Calu3 (cell line): ENCODE results near the gene SPG7. TPM values are rescaled to one million over a fixed set of nuclear protein-coding genes. Genes with fewer than 3 reads are reported as not detected.

ENCODE experiments used
- BruUV-seq: library from RNA; stranded (reverse); fragments of 400-500 nt; replicated peaks from 2 replicates; lab custom pipeline; 2021; lab: Mats Ljungman, UMichigan
- CTCF ChIA-PET: fragments of 300-600 bp; sonication (Branson Sonifier 250); formaldehyde crosslinking; loops from one replicate; lab custom pipeline; 2022; ENCODE audit warnings: antibody characterized with exemption; lab: Charles Lee
- DNase-seq: peaks from one replicate; pipeline ENCODE4 v3.0.0; 2022
- H3K27ac Mint-ChIP-seq: one replicate; pipeline ENCODE4 v1.8.0; 2022; ENCODE audit warnings: mixed read lengths; ENCODE audit not compliant: unreplicated experiment
- H3K27me3 Mint-ChIP-seq: one replicate; pipeline ENCODE4 v1.8.0; 2022; ENCODE audit warnings: mixed read lengths; ENCODE audit not compliant: unreplicated experiment
- H3K36me3 Mint-ChIP-seq: one replicate; pipeline ENCODE4 v1.8.0; 2022; ENCODE audit warnings: mild to moderate bottlenecking, moderate library complexity, mixed read lengths; ENCODE audit not compliant: insufficient read depth, unreplicated experiment
- H3K4me1 Mint-ChIP-seq: one replicate; pipeline ENCODE4 v1.8.0; 2022; ENCODE audit warnings: mild to moderate bottlenecking, low read depth, mixed read lengths; ENCODE audit not compliant: unreplicated experiment
- H3K4me3 Mint-ChIP-seq: one replicate; pipeline ENCODE4 v1.8.0; 2022; ENCODE audit warnings: mild to moderate bottlenecking, low read depth, moderate library complexity, mixed read lengths; ENCODE audit not compliant: unreplicated experiment
- H3K9me3 Mint-ChIP-seq: one replicate; pipeline ENCODE4 v1.8.0; 2022; ENCODE audit warnings: low read depth, mixed read lengths; ENCODE audit not compliant: unreplicated experiment
- intact Hi-C: fragments of 100-400 bp; cut with micrococcal nuclease; formaldehyde crosslinking; loops from one replicate; pipeline ENCODE4 v1.10.0; 2022; ENCODE audit not compliant: unreplicated experiment
- total RNA-seq: library from RNA; stranded (reverse); gene quantifications from 2 replicates; pipeline ENCODE4 v1.2.3, GENCODE V29; 2022
- TF ChIP-seq, protein P1 (sequence below): fragments of 200-600 bp; IDR thresholded peaks from one replicate; pipeline ENCODE4 v1.8.0; 2022; ENCODE audit warnings: antibody characterized with exemption; ENCODE audit not compliant: unreplicated experiment

SPG7 gene
- total RNA-seq, 1 experiment from 2014 or later, result 174 TPM

DNA sequence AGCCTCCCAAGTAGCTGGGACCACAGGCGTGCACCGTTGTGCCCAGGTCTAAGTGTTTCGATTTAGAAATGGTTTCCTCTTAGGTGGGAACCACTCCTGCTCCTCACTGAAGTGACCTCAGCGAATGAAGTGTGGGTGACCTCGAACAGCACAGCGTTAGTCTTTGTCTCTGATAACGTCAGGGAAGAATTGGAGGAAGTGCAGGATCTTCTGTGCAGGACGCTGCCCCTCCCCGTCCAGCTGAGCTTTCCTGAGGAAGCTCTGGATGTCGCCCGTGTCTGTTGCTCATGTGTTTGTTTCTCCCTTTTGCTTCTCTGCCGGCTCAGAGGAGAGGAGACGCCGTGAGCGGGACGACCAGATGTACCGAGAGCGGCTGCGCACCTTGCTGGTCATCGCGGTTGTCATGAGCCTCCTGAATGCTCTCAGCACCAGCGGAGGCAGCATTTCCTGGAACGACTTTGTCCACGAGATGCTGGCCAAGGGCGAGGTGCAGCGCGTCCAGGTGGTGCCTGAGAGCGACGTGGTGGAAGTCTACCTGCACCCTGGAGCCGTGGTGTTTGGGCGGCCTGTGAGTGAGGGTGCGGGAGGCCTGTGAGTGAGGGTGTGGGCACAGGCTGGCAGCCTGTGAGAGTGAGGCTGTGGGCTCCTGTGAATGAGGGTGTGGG lies 15.6 kb downstream of the SPG7 start:
- no peak for DNase-seq
- H3K27ac Mint-ChIP-seq, result no peak overlapping the region
- no peaks in the 10 kb centered on the region for H3K4me1 Mint-ChIP-seq
- CTCF ChIA-PET, result no interaction called here
- no peak overlapping the region for H3K4me3 Mint-ChIP-seq
- no peaks in the 10 kb centered on the region for H3K9me3 Mint-ChIP-seq
- peaks cover 69% of the 10 kb centered on the region for H3K36me3 Mint-ChIP-seq
- TF ChIP-seq, protein P1, sequence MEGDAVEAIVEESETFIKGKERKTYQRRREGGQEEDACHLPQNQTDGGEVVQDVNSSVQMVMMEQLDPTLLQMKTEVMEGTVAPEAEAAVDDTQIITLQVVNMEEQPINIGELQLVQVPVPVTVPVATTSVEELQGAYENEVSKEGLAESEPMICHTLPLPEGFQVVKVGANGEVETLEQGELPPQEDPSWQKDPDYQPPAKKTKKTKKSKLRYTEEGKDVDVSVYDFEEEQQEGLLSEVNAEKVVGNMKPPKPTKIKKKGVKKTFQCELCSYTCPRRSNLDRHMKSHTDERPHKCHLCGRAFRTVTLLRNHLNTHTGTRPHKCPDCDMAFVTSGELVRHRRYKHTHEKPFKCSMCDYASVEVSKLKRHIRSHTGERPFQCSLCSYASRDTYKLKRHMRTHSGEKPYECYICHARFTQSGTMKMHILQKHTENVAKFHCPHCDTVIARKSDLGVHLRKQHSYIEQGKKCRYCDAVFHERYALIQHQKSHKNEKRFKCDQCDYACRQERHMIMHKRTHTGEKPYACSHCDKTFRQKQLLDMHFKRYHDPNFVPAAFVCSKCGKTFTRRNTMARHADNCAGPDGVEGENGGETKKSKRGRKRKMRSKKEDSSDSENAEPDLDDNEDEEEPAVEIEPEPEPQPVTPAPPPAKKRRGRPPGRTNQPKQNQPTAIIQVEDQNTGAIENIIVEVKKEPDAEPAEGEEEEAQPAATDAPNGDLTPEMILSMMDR, result no peak
- H3K27me3 Mint-ChIP-seq, result no peaks in the 10 kb centered on the region
- no TSS peak for BruUV-seq
- intact Hi-C loops, result no loop called here

DNA sequence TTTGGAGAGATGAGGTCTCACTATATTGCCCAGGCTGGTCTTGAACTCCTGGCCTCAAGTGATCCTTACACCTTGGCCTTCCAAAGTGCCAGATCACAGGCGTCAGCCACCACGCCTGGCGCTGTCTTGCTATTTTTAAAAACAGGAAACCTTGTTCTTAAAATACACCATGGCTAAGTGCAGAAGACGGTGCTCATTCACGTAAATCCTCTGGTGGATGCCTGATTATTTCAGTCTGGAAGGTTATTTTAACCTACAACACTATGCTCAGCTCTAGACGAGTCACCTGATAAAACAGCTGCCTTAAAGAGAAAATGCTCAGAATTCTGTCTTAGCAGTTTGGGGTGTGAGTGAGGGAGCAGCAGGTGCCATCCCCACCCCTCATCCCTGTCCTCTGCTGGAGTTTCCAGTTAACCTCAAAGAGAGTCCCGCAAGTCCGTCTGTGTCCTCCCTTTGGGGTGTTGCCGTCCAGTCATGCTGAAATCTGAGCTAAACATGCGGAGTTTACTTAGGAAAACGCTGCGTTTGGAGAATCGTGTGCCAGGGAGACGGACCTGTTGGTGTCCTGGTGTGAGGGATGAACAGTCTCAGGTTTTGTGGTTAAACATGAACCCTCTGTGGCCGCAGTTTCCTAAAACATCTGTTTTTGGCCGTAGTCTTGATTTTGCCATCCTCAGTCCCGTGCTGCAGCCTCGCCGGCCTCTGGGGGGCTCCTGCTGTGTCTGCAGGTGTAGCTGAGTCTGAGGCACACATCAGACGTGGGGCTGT lies 17.1 kb downstream of the SPG7 start:
- Mint-ChIP-seq H3K27ac (no peak overlapping the region), H3K4me1 (no peaks in the 10 kb centered on the region), H3K9me3 (no peaks in the 10 kb centered on the region), H3K36me3 (peaks cover 69% of the 10 kb centered on the region), H3K27me3 (no peaks in the 10 kb centered on the region), H3K4me3 (no peak overlapping the region)
- intact Hi-C loops, result no loop called here
- CTCF ChIA-PET, result interaction anchor here (0.6 to 1.9 kb wide), 2 partner anchors 17 to 90 kb away, joined by 3 to 5 read pairs; partner anchors contain the start of gene SPG7
- no TSS peak for BruUV-seq
- TF ChIP-seq, protein P1, result no peak
- DNase-seq, result no peak

DNA sequence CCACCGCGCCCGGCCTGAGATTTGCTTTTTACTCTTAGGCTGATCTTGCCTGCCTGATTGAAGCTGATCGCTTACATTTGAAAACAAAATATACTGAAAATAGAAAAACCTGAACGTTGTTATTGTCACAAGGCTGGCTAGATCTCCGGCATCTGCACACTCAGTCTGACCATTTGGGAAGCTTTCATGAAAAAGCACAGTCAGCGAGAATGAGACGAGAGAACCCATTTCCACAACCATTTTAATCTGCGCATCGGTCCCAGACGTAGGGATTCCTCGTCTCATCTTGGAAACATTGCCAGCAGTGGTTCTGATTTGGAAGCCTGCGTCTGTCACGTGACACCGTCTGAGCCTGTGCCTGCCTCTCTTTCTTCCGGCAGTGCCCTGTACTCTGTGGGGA lies 20.9 kb downstream of the SPG7 start:
- Mint-ChIP-seq H3K4me3 (no peak overlapping the region), H3K27ac (no peak overlapping the region), H3K4me1 (no peaks in the 10 kb centered on the region), H3K9me3 (no peaks in the 10 kb centered on the region), H3K36me3 (peaks cover 78% of the 10 kb centered on the region), H3K27me3 (no peaks in the 10 kb centered on the region)
- TF ChIP-seq, protein P1, result no peak
- BruUV-seq, result no TSS peak
- intact Hi-C loops, result no loop called here
- CTCF ChIA-PET, result interaction anchor here (1.0 kb wide), 1 partner anchor 15 kb away, joined by 5 read pairs; no protein-coding TSS in a partner anchor
- no peak for DNase-seq

DNA sequence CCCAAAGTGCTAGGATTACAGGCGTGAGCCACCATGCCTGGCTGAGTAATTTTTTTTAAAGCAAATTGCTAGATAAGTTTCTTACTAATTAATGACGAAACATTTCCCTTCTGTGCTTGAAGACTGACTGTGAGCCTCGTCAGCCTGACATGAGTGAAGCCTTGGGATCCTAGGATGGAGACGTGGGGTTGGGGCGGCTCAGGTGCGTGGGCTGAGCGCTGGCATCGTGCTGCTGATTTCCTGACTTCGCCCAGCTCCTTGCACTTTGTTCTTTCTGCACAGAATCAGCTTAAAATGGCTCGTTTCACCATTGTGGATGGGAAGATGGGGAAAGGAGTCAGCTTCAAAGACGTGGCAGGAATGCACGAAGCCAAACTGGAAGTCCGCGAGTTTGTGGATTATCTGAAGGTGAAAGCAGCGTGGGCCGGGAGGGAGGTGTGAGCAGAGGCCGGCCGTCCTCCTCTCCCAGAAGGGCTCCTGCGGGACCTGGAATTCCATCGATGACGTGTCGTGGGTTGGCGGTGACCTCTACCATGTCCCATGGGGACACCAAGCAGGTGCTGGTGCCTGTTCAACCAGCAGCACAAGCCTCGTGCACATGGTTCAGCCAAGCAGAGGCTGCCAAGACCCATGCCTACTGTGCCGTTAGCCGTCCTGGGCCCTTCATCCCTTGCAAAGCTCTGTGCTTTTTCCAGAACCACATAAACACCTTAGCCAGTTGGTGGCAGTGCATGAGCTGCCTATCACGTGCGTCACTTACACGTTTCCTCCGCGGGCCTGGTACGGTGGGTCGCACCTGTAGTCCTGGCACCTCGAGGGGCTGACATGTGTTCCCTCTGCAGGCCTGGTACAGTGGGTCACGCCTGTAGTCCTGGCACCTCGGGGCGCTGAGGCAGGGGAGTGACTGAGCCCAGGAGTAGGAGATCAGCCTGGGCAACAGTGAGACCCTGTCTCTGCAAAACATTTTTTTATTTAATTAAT lies 22.5 kb downstream of the SPG7 start:
- Mint-ChIP-seq H3K36me3 (peaks cover 78% of the 10 kb centered on the region), H3K27me3 (no peaks in the 10 kb centered on the region), H3K9me3 (no peaks in the 10 kb centered on the region), H3K27ac (no peak overlapping the region), H3K4me1 (no peaks in the 10 kb centered on the region), H3K4me3 (no peak overlapping the region)
- intact Hi-C loops, result no loop called here
- DNase-seq, result no peak
- TF ChIP-seq, protein P1, result no peak
- BruUV-seq, result no TSS peak
- CTCF ChIA-PET, result no interaction called here
